CD4-positive, alpha-beta T cell treated with Interferon gamma for 1 hour (primary cell): ENCODE data around the gene GJD4.

ENCODE experiments used
- DNase-seq: peaks from one replicate; pipeline ENCODE4 v3.0.0-alpha.2; 2020

The GJD4 gene

GRCh38 chr10:35632027-35632426 lies 26.9 kb downstream of the GJD4 start:
- no peak for DNase-seq

- no peak for DNase-seq
Observed at GRCh38 chr10:35633006-35633980, 28.2 kb downstream of the GJD4 start.

- DNase-seq = peak; percentile 33
Observed at GRCh38 chr10:35635576-35635975, 30.4 kb downstream of the GJD4 start.

GRCh38 chr10:35636956-35637355 lies 31.8 kb downstream of the GJD4 start:
- DNase-seq = no peak

GRCh38 chr10:35637462-35637861 lies 32.3 kb downstream of the GJD4 start:
- no peak for DNase-seq

GRCh38 chr10:35638101-35638500 lies 33.0 kb downstream of the GJD4 start:
- DNase-seq = no peak

GRCh38 chr10:35639021-35639727 lies 34.0 kb downstream of the GJD4 start:
- no peak for DNase-seq

GRCh38 chr10:35639728-35640401 lies 34.7 kb downstream of the GJD4 start:
- DNase-seq = no peak

GRCh38 chr10:35640474-35640873 lies 35.3 kb downstream of the GJD4 start:
- DNase-seq = no peak

GRCh38 chr10:35640951-35641675 lies 36.0 kb downstream of the GJD4 start:
- DNase-seq = peak; percentile 23

- DNase-seq = no peak
Observed at GRCh38 chr10:35641676-35642034, 36.5 kb downstream of the GJD4 start.

GRCh38 chr10:35642035-35642792 lies 37.1 kb downstream of the GJD4 start, which contains the start of gene FZD8:
Gene FZD8 (minus strand): TSS chr10:35642296. CDS start chr10:35641429, 867 bp downstream.
- DNase-seq = peak; percentile 67

- DNase-seq = no peak
Observed at GRCh38 chr10:35642793-35643114, 37.6 kb downstream of the GJD4 start.

GRCh38 chr10:35643151-35644049 lies 38.3 kb downstream of the GJD4 start:
- no peak for DNase-seq

GRCh38 chr10:35644050-35644950 lies 39.2 kb downstream of the GJD4 start:
- no peak for DNase-seq

GRCh38 chr10:35650894-35651293 lies 45.8 kb downstream of the GJD4 start:
- no peak for DNase-seq

- no peak for DNase-seq
Observed at GRCh38 chr10:35652824-35653223, 47.7 kb downstream of the GJD4 start.

GRCh38 chr10:35657621-35658020 lies 52.5 kb downstream of the GJD4 start:
- no peak for DNase-seq
